Liver (tissue), 9 donors: ENCODE data around the gene RWDD1. TPM values are rescaled to one million over a fixed set of nuclear protein-coding genes. Genes with fewer than 3 reads are reported as not detected.

Source experiments
- DNase-seq: peaks from one replicate; pipeline ENCODE4 v3.0.0-alpha.2; 2017; ENCODE audit warnings: low spot score
- H3K27ac ChIP-seq, 2 donors: one replicate each; pipeline ENCODE4 v1.7.0; 2013; ENCODE audit warnings: inconsistent platforms in 2 of 2, low read length in 2 of 2, control low read depth in 1 of 2, low read depth in 1 of 2, mild to moderate bottlenecking in 1 of 2
- H3K27me3 ChIP-seq, 4 donors: one replicate each; pipeline versions ENCODE4 v1.6.1 to v1.7.0; 2013; ENCODE audit warnings: low read length in 3 of 4, inconsistent platforms in 1 of 4, mild to moderate bottlenecking in 1 of 4, moderate library complexity in 1 of 4; ENCODE audit not compliant: control insufficient read depth in 4 of 4, insufficient read depth in 4 of 4
- H3K36me3 ChIP-seq, 4 donors: one replicate each; pipeline versions ENCODE4 v1.6.1 to v1.7.0; 2013; ENCODE audit warnings: low read length in 3 of 4, mild to moderate bottlenecking in 3 of 4, low read depth in 1 of 4, moderate library complexity in 1 of 4; ENCODE audit not compliant: control insufficient read depth in 4 of 4, insufficient read depth in 3 of 4
- H3K4me1 ChIP-seq, 4 donors: one replicate each; pipeline versions ENCODE4 v1.6.1 to v1.7.0; 2013; ENCODE audit warnings: low read length in 3 of 4, mild to moderate bottlenecking in 3 of 4, moderate library complexity in 1 of 4; ENCODE audit not compliant: control insufficient read depth in 4 of 4, insufficient read depth in 4 of 4
- H3K4me3 ChIP-seq, 3 donors: one replicate each; pipeline versions ENCODE4 v1.6.1 to v1.7.0; 2013; ENCODE audit warnings: low read length in 3 of 3, control low read depth in 1 of 3, low read depth in 1 of 3, mild to moderate bottlenecking in 1 of 3
- H3K9ac ChIP-seq, 2 donors: one replicate each; pipeline ENCODE4 v1.7.0; 2013; ENCODE audit warnings: low read length in 2 of 2, mild to moderate bottlenecking in 2 of 2, moderate library complexity in 2 of 2, control low read depth in 1 of 2, low read depth in 1 of 2
- H3K9me3 ChIP-seq, 4 donors: one replicate each; pipeline versions ENCODE4 v1.6.1 to v1.7.0; 2013; ENCODE audit warnings: low read length in 3 of 4; ENCODE audit not compliant: control insufficient read depth in 4 of 4
- FOXA2 ChIP-seq: IDR thresholded peaks from 2 replicates; pipeline ENCODE4 v1.6.1; 2016; ENCODE audit warnings: antibody characterized with exemption
- NR2F2 ChIP-seq: IDR thresholded peaks from 2 replicates; pipeline ENCODE4 v1.6.1; 2016; ENCODE audit warnings: antibody characterized with exemption
- RAD21 ChIP-seq, 2 donors: IDR thresholded peaks; 2 replicates each; pipeline ENCODE4 v1.6.1; 2016; ENCODE audit warnings: antibody characterized with exemption in 2 of 2, mild to moderate bottlenecking in 2 of 2
- YY1 ChIP-seq: IDR thresholded peaks from 2 replicates; pipeline ENCODE4 v1.6.1; 2016; ENCODE audit warnings: antibody characterized with exemption, mild to moderate bottlenecking
- WGBS: extraction: QIAGEN DNeasy Blood & Tissue Kit; methylation state at CpG from one replicate; pipeline ENCODE4 v1.1.7; 2013; 5-methylcytosine and 5-hydroxymethylcytosine counted together
- polyA plus RNA-seq, 2 donors: library from polyadenylated mRNA; stranded (reverse) in 1 of 2; unstranded in 1 of 2; fragments of 200-250 nt in 1 of 2; fragments of >200 nt in 1 of 2; fragmentation: Nextera tagmentation in 1 of 2; extraction: Ambion mirVana in 1 of 2; gene quantifications; one replicate each; pipeline versions ENCODE4 v1.2.1 to v1.2.3, GENCODE V29; 2013 to 2015
- total RNA-seq, 2 donors: library from RNA; depleted of rRNA; stranded (reverse); fragments of >200 nt; gene quantifications; one replicate each; pipeline ENCODE4 v1.2.3, GENCODE V29; 2014
- TF ChIP-seq, protein P1 (sequence below): fragments of 150-350 bp; IDR thresholded peaks from 2 replicates; pipeline ENCODE4 v1.5.1; 2017; ENCODE audit warnings: improper control_type of control experiment, low read depth, low read length; ENCODE audit not compliant: missing input control
- TF ChIP-seq, protein P2 (sequence below): IDR thresholded peaks from 2 replicates; pipeline ENCODE4 v1.6.1; 2016; ENCODE audit warnings: antibody characterized with exemption, mild to moderate bottlenecking
- donor health status: healthy.
- donor health status: healthy.
- donor health status: healthy.
- donor health status: healthy.
- donor health status: healthy.

RWDD1 gene
- total and polyA plus RNA-seq, 4 donors = 7.0 to 52.7 (median 10.9) TPM

DNA sequence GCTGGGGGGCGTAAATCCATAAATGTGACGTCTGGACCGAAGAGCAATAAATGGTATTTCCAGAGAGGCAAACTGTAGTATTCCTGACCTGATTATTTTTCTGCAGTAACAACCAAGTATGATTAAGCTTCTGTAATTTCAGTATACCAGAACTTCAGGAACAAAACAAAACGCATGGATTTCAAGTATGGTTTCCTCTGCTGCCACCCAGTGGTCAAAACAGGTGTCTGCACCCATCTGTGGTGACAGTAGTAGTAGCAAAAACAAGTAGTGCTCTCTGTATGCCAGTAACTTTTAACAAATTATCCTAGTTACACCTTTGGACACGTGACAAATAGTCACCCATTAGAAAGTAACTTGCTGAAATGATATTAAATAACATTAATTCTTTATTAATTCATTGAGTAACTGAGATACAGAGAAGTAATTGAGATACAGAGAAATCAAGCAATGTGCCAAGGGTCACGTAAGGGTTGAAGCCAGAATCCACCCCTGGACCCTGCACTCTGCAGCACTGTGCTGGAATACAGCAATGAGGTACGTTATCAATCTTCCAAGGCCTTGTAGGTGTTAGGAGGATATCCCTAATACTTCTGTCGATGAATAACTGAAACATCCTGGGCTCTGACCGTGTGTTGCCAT, 9.8 kb upstream of the RWDD1 start:
- Histone ChIP-seq H3K4me1 (peaks cover 0 to 8% (median 2%) of the 10 kb centered on the region in 4 donors), H3K9me3 (no peaks in the 10 kb centered on the region), H3K9ac (peak overlapping the region; percentile 36 to 64), H3K36me3 (no peaks in the 10 kb centered on the region), H3K27ac (no peak overlapping the region), H3K27me3 (peaks cover 0 to 1% (median 0%) of the 10 kb centered on the region in 4 donors), H3K4me3 (peak overlapping the region in 2 of 3 donors; percentile 25 to 42)
- 42% methylated on average over 9 of the region's 9 CpGs for WGBS
- TF ChIP-seq RAD21 (IDR thresholded peaks at IDR 0.05) (peak; percentile 89 to 96), FOXA2 (no peak)
- TF ChIP-seq, protein P1, sequence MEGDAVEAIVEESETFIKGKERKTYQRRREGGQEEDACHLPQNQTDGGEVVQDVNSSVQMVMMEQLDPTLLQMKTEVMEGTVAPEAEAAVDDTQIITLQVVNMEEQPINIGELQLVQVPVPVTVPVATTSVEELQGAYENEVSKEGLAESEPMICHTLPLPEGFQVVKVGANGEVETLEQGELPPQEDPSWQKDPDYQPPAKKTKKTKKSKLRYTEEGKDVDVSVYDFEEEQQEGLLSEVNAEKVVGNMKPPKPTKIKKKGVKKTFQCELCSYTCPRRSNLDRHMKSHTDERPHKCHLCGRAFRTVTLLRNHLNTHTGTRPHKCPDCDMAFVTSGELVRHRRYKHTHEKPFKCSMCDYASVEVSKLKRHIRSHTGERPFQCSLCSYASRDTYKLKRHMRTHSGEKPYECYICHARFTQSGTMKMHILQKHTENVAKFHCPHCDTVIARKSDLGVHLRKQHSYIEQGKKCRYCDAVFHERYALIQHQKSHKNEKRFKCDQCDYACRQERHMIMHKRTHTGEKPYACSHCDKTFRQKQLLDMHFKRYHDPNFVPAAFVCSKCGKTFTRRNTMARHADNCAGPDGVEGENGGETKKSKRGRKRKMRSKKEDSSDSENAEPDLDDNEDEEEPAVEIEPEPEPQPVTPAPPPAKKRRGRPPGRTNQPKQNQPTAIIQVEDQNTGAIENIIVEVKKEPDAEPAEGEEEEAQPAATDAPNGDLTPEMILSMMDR = peak; percentile 94
- peak; percentile 75 for DNase-seq

DNA sequence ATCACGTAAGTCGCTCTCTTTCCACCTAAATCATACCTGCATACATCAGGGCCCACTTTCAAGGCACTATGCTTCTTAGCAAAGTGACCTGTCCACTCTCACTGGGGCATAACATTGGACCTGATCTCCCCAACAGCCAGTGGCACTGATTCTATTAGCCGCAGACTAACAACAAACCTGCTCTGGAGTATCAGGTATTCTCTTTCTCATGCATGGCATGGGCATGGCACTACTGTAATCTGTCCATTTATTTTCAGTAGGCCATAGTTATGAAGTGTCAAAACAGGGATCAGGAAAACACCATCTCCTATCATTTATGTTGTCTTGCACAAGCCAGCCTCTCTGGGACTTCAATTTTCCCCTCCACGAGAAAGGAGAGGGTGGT, 9.3 kb upstream of the RWDD1 start:
- Histone ChIP-seq H3K9me3 (no peaks in the 10 kb centered on the region), H3K27ac (no peak overlapping the region), H3K9ac (no peak overlapping the region), H3K27me3 (peaks cover 0 to 3% (median 0%) of the 10 kb centered on the region in 4 donors), H3K4me3 (no peak overlapping the region), H3K36me3 (no peaks in the 10 kb centered on the region), H3K4me1 (peaks cover 0 to 8% (median 2%) of the 10 kb centered on the region in 4 donors)
- WGBS = 90% methylated on average over 4 of the region's 4 CpGs
- DNase-seq = no peak
- TF ChIP-seq, protein P1 = no peak

DNA sequence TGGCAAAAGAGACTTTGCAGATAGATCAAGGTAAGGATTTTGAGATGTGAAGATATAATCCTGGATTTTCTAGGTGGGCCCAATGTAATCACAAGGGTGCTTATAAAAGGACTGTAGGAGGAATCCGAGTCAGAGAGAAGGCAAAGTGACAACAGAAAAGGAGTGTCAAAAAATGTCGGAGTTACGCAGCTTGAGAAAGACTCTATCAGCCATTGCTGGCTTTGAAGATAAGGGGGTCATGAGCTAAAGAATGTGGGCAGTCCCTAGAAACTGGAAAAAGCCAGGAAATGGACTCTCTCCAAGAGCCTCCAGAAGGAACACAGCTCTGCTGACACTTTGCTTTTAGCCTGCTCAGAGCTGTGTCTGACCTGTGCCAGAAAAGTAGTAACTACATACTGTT, 8.7 kb upstream of the RWDD1 start:
- WGBS = 71% methylated on average over 3 of the region's 3 CpGs
- Histone ChIP-seq H3K27ac (peak overlapping the region in 1 of 2 donors; percentile 13), H3K27me3 (peaks cover 0 to 3% (median 0%) of the 10 kb centered on the region in 4 donors)

More for the DNA sequence above, 8.7 kb upstream of the RWDD1 start:
- TF ChIP-seq, protein P2, sequence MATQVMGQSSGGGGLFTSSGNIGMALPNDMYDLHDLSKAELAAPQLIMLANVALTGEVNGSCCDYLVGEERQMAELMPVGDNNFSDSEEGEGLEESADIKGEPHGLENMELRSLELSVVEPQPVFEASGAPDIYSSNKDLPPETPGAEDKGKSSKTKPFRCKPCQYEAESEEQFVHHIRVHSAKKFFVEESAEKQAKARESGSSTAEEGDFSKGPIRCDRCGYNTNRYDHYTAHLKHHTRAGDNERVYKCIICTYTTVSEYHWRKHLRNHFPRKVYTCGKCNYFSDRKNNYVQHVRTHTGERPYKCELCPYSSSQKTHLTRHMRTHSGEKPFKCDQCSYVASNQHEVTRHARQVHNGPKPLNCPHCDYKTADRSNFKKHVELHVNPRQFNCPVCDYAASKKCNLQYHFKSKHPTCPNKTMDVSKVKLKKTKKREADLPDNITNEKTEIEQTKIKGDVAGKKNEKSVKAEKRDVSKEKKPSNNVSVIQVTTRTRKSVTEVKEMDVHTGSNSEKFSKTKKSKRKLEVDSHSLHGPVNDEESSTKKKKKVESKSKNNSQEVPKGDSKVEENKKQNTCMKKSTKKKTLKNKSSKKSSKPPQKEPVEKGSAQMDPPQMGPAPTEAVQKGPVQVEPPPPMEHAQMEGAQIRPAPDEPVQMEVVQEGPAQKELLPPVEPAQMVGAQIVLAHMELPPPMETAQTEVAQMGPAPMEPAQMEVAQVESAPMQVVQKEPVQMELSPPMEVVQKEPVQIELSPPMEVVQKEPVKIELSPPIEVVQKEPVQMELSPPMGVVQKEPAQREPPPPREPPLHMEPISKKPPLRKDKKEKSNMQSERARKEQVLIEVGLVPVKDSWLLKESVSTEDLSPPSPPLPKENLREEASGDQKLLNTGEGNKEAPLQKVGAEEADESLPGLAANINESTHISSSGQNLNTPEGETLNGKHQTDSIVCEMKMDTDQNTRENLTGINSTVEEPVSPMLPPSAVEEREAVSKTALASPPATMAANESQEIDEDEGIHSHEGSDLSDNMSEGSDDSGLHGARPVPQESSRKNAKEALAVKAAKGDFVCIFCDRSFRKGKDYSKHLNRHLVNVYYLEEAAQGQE = no peak
- TF ChIP-seq YY1 = peak; percentile 11
- TF ChIP-seq NR2F2 = peak; percentile 53
- DNase-seq = no peak
- Histone ChIP-seq H3K4me3 (no peak overlapping the region), H3K36me3 (no peaks in the 10 kb centered on the region), H3K9ac (no peak overlapping the region), H3K4me1 (peaks cover 0 to 8% (median 2%) of the 10 kb centered on the region in 4 donors), H3K9me3 (no peaks in the 10 kb centered on the region)
